H1 (cell line): ENCODE results near the gene ABCA13.

ENCODE experiments used
- BACH1 ChIP-seq: IDR thresholded peaks from 2 replicates; pipeline ENCODE4 v1.6.1; 2012; ENCODE audit warnings: low read length, improper control_type of control experiment
- CEBPB ChIP-seq: IDR thresholded peaks from 2 replicates; pipeline ENCODE4 v1.6.1; 2012; ENCODE audit warnings: low read depth, low read length
- EP300 ChIP-seq, 2 experiments: IDR thresholded peaks; 1 replicate in 1 of 2; 2 replicates in 1 of 2; pipeline ENCODE4 v1.6.1; 2011 to 2012; ENCODE audit warnings: low read depth in 2 of 2, low read length in 2 of 2, mild to moderate bottlenecking in 2 of 2, borderline replicate concordance in 1 of 2, inconsistent platforms in 1 of 2, moderate library complexity in 1 of 2
- TF ChIP-seq, protein P1 (sequence below), 3 experiments: IDR thresholded peaks; 1 replicate in 2 of 3; 2 replicates in 1 of 3; pipeline versions ENCODE4 v1.5.1 to v1.6.1; 2011; ENCODE audit warnings: low read length in 3 of 3, mild to moderate bottlenecking in 3 of 3, inconsistent platforms in 2 of 3, low read depth in 1 of 3, moderate library complexity in 1 of 3; ENCODE audit not compliant: insufficient read depth in 1 of 3; ENCODE audit errors: control extremely low read depth in 1 of 3

- TF ChIP-seq BACH1 (no peak), CEBPB (no peak), EP300 (IDR thresholded peaks at IDR 0.05; ENCODE audit: borderline replicate concordance in 1 of 2, low read depth in 2 of 2, low read length in 2 of 2) (no peak)
- TF ChIP-seq, protein P1, sequence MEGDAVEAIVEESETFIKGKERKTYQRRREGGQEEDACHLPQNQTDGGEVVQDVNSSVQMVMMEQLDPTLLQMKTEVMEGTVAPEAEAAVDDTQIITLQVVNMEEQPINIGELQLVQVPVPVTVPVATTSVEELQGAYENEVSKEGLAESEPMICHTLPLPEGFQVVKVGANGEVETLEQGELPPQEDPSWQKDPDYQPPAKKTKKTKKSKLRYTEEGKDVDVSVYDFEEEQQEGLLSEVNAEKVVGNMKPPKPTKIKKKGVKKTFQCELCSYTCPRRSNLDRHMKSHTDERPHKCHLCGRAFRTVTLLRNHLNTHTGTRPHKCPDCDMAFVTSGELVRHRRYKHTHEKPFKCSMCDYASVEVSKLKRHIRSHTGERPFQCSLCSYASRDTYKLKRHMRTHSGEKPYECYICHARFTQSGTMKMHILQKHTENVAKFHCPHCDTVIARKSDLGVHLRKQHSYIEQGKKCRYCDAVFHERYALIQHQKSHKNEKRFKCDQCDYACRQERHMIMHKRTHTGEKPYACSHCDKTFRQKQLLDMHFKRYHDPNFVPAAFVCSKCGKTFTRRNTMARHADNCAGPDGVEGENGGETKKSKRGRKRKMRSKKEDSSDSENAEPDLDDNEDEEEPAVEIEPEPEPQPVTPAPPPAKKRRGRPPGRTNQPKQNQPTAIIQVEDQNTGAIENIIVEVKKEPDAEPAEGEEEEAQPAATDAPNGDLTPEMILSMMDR (IDR thresholded peaks at IDR 0.05; ENCODE audit: control extremely low read depth in 1 of 3, insufficient read depth in 1 of 3, low read depth in 1 of 3, low read length in 3 of 3): no peak
These were observed 26.9 kb upstream of the ABCA13 start for GRCh38 chr7:48144291-48144768.
